GM21576 (cell line): ENCODE measurements around the gene RAC3.

ENCODE experiments used
- ATAC-seq: cut with Tn5 transposase; IDR thresholded peaks from one replicate; pipeline ENCODE4 v1.9.1; 2021; ENCODE audit warnings: mild to moderate bottlenecking, moderate library complexity; ENCODE audit not compliant: unreplicated experiment

RAC3 gene

DNA sequence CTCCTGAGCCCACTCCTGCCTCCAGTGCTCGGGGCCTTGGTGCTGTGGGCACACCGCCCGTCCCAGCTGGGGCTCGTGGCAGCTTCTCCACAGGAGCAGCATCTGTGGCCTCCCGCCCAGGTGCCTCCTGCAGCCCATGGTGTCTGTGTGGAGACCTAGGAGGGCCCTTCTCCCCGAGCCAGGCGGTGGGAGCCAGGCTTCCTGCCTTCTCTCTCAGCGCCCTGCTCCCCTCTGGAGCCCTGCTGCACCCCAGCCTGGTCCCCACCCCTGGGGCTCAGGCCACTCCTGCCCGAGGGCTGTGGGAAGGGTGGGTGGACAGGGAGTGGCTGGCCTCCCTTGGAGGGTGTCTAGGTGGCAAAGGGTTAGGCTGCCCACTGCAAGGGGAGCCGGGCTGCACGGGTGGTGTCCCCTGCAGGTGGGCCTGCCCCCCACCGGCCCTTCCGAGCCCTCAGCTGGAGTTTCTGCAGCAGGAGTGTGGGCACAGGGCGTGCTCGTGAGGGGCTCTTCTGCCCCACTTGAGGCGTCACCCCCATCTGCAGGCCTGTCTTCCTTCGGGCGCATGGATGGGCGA, 19.8 kb upstream of the RAC3 start:
- no peak for ATAC-seq

DNA sequence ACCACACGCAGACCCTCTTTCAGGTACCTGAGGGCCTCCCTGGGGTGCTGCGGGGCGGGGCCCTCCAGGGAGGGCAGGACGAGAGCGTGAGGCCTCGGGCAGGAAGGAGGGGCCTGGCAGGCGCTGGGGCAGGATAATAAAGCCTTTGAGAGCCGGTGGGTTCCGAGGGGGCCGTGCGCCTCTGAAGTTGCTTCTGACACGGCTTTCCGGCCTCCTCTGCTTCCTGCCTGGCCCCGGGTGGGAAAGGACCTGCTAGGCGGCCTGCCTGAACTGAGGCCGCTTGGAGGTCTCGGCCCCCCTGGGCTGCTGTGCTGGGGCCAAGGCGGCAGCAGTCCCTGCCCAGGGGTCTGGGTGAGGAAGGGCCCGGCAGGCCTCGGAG, 19.2 kb upstream of the RAC3 start:
- no peak for ATAC-seq

DNA sequence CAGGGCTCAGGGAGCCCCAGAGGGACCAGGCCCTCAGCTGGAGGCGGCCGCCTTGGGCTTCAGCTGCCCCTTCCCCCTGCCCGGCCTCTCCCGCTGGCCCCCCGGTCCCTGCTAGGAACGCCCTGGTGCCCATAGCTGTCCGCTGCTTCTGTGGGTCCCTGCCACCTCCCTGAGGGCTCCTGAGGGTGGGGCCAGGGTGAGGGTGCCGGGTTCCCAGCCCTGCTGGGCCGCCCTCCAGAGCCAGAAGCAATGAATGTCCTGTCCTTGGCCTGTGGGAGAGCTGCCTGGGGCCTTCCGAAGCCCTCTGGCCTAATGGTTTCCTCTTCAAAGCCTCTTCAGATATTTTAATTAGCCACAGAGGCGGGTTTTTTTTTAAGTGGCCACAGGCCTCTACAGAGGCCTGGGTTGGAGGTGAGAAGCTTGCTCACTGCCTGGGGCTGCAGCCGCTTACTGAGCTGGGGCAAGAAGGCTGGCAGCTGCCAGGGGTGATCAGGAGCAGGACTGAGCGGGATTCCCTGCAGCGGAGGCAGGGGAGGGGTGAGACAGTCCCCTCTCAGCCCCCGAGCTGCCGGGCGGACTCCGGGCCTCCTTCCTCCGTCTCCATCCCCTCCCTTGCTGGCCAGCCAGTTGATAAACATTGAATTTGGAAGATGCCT, 18.7 kb upstream of the RAC3 start:
- no peak for ATAC-seq

DNA sequence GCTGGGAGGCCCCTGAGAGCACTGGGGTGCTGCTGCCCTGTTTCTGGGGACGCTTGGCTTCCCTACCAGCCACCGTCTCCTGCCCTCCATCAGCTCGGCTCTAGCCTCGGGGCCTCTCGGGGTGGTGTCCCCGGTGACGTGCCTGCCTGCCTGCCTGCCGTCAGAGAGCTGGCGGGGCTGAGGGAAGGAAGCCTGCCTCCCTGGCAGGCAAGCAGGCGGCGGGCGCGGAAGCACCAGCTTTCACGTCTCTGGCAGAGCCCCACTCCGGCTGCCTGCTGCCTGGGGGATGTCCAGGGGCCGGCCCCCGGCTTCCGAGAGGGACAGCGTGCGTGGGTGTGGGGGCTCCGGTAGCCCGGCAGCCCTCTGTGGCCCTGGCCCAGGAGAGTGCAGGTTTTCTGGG, 18.1 kb upstream of the RAC3 start:
- no peak for ATAC-seq

DNA sequence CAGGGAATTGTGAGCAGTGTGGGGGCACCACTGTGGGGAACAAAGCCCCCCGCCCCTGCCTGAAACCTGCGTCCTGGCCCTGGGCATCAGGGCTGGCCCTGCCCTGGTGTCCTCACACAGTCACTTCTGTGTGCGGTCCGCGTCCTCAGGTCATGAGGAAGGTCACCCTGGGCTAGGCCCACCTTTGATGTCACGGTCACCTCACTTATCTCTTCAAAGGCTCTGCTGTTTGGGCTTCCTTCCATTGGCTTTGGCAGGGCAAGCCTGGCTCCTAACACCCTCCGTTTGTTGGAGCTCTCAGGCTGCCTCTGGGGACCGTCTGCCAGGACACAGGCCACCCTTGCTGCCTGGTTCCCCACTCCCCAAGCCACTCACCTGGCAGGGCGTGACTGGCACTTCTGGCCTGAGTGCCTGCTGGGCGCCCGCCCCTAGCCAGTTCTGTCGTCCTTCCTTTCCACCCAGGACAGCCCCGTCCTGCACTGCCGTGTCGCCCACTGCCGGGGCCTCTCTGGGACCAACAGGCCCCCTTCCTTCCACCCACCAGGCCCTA, 17.6 kb upstream of the RAC3 start:
- ATAC-seq = no peak

DNA sequence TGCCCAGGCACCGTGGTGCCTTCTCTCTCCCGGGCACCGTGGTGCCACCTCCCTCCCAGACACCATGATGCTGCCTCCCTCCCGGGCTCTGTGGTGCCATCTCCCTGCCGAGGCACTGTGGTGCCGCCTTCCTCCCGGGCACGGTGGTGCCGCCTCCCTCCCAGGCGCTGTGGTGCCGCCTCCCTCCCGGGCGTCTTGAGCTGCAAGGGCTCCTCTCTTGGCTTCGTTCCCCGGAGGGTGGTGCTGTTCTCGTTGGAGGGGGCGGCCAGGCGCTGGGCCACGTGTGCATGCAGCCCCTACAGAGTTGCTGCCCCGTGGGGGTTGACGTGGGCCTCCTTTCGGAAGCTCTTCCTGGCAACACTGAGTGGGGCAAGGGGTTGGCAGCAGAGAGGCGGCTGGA, 17.0 kb upstream of the RAC3 start:
- ATAC-seq = no peak

DNA sequence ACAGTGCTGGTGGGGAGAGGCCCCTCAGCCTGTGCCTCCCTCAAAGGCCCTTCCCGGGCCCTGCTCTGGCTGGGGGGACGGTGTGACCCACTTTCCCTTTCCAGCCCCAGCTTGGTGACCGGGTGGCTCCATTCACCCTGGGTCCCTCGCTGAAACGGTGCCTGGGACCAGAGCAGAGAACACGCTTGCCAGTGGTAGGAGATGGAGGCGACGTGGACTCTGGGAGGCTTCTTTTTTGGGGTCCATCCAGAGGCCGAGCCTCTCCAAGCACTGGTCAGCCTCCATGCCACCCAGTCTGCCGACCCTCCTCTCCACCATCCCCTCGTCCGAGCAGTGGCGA, 16.5 kb upstream of the RAC3 start:
- ATAC-seq = no peak

DNA sequence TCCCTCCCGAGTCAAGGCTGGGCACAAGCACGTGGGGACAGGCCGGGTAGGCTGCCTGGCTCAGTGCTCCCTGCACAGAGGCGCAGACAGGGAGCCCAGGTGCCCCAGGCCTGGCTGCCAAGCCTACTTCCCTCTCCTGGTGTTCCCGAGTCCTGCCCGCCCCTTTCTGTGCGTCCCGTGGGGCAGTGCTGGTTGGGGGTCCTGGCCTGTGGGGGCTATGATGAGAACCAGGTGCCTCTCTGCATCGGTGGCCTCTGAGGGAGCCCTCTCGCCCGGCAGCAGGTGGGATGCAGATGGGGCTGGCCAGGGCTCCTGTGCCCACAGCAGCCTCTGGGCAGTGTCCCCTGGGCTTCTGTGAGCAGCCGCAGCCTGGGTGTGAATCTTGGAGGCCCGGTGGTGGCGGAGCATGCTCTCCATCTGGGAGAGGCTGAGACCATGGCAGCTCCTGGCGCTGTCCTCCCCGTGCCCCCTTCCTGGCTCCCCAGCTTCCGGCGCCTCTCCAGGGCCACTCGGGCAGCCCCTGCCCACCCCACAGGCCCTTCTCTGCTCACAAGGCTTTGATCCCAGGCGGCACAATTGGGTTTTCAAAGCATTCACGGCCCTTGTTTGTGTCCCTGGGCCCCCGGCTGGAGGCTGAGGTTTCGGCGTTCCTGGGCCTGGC, 16.0 kb upstream of the RAC3 start:
- ATAC-seq = no peak

DNA sequence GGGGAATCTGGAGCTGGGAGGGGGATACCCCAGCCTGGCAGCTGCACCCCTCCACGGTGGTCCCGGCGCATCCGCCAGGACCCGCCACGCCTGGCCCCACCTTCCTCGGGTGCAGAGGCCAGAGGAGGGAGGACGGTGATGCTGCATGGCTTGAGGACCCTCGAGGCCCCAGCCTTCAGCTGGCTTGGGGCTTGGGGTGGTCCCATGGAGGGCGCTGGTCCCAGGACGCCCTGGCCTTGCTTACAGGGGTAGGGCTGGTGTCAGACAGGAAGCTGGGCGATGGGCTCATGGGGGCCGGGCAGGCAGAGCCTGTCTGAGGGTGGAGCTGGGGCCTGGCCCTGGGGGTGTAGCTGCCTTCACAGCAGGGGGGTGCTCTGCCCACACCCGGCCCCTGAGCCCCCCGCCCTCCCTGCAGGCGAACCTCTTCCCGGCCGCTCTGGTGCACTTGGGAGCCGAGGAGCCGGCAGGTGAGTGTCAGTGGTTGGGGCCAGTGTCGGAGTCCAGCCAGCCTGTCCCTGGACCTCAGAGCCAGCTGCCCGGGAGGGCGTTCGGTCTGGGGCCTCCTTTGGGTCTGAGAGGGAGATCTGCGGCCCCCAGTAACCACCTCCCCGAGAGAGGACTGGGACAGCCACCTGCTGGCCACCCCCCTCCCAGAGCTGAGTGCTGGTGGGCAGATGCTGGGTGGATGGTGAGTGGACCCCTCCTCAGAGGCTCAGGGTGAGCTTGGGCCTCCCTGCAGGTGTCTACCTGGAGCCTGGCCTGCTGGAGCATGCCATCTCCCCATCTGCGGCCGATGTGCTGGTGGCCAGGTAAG, 15.2 kb upstream of the RAC3 start:
- ATAC-seq = no peak

DNA sequence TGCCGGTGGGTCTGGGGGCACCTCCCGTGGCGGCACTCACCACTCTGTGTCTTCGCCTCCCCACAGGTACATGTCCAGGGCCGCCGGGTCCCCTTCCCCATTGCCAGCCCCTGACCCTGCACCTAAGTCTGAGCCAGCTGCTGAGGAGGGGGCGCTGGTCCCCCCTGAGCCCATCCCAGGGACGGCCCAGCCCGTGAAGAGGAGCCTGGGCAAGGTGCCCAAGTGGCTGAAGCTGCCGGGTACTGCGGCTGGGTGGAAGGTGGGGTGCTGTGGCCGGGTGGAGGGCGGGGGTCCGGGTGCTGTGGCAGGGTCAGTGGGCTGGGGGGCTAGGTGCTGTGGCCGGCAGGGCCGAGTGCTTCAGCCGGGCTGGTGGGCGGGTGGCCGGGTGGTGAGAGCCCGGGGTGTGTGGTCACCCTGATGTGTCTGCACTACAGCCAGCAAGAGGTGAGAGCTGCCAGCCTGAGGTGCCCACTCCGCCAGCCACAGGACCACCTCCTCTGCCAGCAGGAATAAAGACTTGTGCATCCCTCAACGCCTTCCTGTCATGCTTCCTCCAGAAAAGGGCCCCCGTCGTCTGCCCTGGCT, 14.5 kb upstream of the RAC3 start:
- no peak for ATAC-seq

DNA sequence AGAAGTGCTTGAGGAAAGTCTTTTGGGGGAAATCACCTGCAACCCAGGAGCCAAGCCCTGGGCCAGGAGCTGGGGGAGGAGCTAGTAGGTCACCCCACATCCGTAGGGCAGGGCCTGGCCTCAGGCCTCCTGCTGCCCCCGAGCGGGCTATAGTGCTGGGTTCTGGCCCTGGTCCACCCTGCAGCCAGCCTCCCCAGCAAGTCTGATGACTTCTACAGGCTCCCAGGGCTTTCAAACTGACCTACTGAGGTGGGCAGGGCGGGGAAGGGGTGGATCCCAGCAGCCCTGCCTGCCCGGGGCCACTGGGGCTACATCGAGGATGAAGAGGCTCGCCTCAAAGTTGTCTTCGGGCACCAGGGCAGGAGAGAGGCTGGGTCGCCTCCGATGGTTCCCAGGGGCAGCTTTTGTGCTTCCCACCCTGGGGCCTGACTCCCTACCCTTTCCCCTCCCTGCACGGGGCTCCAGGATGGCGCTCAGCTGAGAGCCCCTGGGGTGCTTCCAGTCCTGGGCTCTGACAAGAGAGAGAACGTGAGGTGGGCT, 13.8 kb upstream of the RAC3 start:
- no peak for ATAC-seq

DNA sequence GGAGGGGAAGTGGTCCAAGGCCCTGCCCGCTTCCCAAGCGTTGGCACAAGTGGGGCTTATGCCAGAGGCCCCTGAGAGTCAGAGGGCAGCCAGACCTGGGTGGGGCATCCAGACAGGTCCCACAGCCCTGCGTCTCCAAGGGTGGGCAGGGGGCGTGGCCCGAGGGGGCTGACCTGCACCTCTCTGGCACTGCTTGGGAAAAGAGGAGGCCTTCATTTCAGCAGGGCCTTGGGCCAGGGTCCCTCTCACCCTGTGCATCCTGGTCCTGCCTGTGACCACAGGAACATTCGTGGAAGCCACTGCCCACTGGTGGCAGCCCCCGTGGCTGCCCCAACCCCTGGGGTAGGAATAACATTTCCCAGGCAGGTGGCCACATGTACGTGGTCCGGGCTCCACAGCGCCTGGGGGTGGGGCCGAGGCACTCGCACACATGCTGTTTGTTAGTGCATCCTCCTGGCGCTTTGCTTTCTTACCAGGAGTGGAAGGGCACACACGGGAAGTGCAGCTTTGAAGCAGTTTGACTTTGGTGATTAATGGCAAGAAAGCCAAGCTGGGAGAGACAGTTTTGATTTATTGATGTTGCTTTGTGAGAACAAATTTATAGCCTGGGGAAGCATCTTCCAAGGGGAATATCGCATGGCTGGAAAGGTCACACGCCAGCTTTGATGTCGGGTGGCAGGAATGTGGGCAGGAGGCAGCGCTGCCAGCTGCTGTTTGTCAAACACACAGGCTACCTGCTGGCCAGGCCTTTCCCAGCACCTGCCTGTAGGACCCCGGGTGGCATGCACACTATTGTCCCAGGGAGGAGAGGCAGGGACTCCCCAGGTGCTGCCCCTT, 13.1 kb upstream of the RAC3 start:
- ATAC-seq = no peak

DNA sequence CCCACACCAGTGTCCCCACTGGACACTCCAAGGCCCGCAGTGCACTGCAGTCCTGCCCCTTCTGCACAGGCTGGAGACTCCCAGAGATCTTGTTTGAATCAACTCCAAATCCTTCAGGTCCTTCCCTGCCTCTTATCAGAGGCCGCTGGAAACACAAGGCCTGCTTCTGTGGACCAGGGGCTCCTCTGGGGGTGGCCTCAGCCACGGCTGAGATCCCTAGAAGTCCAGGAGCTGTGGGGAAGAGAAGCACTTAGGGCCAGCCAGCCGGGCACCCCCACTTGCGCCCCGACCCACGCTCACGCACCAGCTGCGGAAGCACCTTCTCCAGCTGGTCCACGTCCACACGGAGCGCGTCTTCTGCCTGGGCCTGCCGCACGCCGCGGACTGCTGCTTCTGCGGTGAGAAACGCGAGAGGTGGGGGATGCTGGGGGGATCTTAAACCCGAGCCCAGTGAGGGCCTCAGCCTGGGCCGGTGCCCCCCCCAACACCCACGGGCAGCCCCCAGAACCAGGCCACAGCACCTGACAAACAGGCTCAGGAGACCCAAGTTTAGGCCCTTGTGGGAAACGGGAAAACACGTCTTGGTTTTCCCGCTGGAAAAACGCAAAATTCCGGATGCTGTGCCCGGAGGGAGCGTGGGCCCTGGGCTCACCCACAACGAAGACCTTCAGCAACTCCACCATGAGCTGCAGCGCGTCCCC, 12.3 kb upstream of the RAC3 start:
- ATAC-seq = no peak

DNA sequence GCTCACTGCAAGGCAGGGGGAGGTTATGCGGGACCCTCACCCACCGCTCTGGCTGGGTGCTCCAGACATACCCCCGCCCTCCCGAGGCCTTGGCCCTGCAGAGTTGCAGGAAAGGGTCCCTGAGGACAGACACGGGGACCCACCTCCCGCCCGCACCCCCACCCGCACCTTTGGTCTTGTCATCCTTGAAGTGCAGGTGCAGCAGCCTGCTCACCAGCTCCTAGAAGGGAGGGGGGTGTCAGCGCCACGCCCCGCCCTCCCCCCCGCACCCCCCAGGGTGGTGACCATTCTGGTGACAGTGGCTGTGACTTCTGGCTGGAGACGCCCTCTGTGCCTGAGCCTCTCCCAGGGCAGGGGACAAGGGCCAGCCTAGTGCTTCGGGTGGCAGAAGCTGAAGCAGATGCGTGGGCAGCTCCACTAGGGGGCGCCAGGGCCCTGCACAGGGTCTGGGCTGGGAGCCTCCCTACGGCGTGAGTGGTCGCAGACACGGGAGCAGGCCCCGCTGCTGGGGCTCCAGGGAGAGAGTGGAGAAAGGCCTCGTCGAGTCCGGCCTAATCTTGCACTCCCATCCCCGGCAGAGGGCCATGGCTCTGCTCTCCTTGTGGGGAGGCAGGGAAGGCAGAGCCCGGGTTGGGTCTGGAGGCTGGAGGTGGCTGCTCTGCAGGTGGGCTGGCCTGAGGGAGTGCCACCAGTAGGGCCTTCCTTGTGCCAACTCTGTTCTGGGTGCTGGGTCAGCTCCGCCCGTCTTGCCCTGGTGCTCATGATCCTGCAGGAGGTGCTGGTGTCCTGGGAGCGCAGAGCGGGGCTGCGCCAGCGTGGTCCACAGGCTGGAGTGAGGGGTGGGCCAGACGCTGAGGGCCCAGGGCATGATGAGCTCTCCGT, 11.5 kb upstream of the RAC3 start:
- no peak for ATAC-seq

DNA sequence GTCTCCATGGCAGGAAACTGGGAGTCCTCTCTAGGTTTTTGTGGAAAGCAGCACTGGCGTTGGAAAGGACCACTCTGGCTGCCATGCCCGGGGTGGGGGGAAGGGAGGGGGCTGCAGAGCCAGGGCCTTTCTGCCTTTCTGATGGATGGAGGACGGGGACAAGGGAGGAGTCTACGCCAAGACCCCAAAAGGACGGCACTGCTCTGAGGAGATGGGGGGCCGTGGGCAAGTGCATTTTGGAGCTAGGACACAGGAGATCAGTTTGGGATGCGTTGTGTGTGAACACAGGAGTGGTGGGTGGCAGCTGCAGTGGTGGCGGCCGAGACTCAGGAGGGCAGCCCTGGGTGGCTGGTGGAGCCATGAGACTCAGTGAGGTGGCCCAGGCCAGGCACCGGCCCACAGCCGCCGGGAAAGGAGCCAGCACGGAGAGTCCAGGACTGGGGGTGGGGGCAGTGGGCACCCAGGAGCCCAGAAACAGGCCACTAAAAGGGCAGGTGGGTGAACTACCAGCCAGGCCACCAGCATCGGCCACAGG, 10.8 kb upstream of the RAC3 start:
- ATAC-seq = no peak

DNA sequence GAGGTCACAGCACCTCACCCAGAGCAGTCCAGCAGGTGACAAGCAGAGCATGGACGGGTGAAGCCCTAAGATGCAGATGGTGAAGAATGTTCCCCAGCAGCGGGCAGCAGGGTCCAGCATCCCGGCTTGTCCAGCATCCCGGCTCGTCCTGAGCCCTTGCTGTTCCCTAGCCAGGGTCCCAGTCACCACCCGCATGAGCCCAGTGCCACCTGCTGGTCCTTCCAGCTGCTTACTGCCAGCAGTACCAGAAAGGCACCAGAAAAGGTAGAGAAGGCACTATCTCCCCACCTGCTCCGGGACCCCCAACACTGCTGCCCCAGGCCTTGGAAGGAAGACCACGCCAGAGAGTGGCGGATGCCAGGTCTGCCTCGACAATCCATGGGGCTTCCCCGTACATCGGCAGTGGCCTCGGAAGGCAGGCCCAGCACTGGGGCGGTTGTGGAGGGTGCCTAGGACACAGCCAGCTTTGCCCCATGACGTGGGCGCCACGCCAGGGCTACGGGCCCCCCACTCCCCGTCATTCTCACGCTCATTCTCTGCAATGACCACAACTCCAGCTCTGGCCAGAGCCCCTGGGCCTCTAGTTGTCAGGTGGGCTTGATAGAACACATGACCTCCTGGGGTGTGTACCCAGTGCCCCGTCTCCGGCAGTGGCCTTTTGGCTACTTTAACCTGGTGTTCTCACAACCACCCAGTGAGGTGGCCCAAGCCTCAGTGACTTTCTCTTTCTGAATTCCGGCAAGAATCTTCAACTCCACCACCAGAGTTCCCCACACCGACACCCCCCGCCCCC, 10.2 kb upstream of the RAC3 start:
- no peak for ATAC-seq

DNA sequence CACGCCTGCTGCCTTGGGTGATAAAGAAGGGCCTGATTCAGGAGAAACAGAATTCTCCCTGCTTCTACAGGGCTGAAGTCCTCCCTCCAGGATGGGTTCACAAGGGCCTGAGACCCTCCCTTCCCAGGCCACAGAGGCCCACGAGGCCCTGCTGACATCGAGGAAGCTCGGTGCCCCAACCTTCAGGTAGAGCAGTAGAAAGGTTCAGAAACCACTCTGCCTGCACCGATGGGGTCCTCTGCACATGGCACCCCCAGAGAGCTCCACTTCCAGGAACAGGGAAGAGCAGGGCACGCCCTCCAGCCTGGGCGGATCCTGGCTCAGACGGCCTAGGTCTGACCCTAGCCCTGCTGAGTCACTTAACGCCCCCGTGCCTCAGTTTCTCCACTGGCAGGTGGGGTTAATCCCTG, 9.6 kb upstream of the RAC3 start:
- ATAC-seq = no peak
